GM12875 (cell line): ENCODE results near the gene KRT75.

Experiments
- H3K4me3 ChIP-seq: one replicate; pipeline ENCODE4 v1.5.1; 2011; ENCODE audit warnings: low read depth, low read length, control low read depth
- TF ChIP-seq, protein P1 (sequence below): IDR thresholded peaks from 2 replicates; pipeline ENCODE4 v1.5.1; 2011; ENCODE audit warnings: low read depth, mild to moderate bottlenecking, control low read depth, inconsistent platforms, low read length, moderate library complexity, borderline replicate concordance; ENCODE audit not compliant: insufficient read depth

The KRT75 gene

DNA sequence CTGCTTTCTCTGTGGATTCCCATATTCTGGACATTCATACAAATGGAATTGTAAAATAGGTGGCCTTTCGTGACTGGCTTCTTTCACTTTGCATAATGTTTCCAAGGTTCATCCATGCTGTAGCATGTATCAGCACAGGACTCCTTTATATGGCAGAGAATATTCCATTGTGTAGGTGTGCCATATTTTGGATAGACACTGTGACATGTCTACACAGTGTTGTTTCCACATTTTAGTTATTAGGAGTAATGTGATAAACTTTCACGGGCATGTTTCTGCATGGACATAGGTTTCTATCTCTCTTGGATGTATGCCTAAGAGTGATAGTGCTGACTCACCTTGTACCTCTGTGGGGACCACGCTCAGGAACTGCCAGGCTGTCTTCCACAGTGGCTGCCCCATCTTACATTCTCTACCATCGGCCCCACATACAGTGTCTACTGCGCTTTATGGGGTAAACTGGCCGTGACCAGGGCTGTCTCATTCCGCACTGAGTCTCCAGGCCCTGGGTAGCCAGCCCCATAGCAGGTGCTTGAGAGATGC, 41.6 kb downstream of the KRT75 start:
- TF ChIP-seq, protein P1, sequence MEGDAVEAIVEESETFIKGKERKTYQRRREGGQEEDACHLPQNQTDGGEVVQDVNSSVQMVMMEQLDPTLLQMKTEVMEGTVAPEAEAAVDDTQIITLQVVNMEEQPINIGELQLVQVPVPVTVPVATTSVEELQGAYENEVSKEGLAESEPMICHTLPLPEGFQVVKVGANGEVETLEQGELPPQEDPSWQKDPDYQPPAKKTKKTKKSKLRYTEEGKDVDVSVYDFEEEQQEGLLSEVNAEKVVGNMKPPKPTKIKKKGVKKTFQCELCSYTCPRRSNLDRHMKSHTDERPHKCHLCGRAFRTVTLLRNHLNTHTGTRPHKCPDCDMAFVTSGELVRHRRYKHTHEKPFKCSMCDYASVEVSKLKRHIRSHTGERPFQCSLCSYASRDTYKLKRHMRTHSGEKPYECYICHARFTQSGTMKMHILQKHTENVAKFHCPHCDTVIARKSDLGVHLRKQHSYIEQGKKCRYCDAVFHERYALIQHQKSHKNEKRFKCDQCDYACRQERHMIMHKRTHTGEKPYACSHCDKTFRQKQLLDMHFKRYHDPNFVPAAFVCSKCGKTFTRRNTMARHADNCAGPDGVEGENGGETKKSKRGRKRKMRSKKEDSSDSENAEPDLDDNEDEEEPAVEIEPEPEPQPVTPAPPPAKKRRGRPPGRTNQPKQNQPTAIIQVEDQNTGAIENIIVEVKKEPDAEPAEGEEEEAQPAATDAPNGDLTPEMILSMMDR = no peak
- H3K4me3 ChIP-seq = no peak overlapping the region

DNA sequence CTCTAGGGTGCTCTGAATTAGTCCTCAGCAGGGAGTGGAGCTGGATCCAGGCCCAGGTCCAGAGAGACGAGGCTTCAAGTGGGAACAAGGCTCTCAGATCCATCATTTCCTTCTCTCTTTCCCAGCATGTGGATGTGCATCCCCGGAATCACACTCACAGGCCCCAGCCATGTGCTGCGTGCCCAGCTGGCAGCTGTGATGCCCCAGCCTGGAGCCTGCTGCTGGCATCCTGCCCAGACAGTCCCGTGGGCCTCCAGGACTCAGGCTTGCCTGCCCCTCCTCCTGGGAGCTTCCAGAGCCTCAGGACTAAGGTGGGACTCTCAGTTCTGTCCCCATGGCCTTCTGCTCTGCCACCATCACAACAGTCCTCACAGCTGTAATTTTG, 42.6 kb downstream of the KRT75 start:
- TF ChIP-seq, protein P1 = no peak

DNA sequence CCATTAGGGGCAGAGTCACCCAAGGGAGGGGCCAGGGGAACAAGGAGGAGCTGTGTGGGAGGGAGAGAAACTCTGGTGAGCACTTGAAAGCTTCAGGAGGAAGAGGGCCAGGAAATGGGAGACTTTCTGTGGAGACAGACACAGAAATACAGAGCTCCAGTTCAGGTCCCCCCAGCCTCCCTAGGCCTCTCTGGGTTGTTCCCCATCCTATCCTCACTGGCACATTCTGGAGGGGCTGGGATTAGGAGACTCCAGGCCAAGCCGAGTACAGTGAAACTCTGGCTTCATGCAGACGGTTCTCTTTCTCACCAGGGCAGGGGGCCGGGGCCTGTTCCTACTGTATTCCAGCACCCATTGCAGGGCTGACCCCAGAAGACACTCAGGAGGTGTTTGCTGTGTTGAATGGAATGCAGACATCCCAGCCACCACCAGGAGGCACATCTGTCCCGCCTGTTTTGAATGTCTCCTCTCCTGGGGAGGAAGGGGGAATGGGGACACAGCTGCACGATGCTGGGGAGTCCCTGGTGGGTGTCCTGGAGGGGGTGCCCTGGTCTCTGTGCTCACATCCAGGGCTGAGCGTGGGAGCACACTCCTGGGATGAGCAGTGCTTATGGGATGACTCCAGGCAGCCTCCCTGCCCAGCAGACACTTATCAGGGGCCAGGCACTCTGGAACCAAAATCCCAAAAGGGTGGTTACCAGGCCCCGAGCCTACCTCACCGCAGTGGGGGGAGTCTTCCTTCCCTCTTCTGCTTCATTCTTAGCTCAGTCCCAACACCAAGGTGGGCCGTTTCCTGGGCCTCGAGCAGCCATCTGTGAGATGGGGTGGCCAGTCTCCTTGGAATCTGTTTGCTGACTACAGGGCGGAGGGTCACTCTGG, 43.2 kb downstream of the KRT75 start:
- TF ChIP-seq, protein P1 = peak; percentile 60
- no peak overlapping the region for H3K4me3 ChIP-seq

More for the DNA sequence above, 42.6 kb downstream of the KRT75 start:
- no peak overlapping the region for H3K4me3 ChIP-seq

DNA sequence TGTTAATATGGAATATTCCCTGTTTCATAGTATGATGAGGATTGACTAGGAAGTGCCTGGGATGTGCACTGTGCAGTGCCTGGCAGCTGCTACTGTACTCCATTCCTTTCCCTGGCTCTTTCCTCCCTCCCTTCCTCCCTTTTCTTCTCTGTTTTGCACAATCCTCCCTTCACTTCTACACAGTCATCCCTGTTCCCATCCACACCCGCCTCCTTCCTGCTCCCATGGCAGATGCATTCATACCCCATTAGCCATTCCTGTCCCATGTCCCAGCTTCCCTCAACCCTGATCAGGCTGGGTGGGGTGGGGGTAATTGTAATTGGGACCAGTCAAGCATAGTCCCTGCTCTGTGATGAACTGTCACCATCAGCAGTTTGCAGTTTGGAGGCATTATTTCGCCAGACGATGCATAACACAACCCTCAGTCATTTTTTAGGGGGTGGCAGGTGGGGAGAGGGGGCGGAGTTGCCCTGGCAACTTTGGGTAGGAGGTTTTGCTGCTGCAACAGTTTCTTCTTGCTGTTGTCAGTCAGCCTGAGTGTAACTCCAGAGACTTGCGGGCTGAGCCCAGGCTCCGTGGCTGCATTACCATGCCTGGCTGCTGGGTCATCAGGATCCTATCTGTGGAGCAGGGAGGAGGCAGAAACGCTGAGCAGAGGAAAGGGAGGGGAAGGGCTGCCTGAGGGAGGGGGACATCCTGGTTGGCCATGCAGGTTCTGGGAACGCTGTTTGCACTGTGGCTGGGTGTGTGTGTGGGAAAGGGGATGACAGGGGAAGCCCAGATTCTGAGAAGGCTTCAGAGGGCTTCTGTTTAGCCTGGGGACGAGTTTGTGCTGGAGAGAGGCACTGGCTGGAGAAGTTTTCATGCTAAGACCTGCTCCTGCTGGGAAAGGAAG, 44.6 kb downstream of the KRT75 start:
- TF ChIP-seq, protein P1 = no peak

DNA sequence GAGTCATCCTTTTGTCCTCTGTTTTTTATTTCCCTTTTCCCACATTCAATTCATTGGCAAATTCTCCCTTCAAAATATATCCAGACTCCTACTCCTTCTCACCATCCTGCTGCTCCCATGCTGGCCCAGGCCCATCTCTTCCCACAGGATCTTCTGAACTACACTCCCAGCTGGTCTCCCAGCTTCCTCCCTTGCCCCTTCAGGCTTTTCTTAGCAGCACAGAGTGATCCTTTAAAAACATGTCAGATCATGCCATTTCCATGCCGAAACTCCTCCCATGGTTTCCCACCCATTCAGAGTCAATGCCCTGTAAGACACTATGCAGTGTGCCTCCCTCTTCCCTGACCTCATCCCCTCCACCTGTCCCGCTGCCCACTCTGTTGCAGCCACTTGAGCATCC, 46.3 kb downstream of the KRT75 start:
- H3K4me3 ChIP-seq = no peak overlapping the region
- TF ChIP-seq, protein P1 = no peak

More for the DNA sequence above, 44.6 kb downstream of the KRT75 start:
- H3K4me3 ChIP-seq = no peak overlapping the region

DNA sequence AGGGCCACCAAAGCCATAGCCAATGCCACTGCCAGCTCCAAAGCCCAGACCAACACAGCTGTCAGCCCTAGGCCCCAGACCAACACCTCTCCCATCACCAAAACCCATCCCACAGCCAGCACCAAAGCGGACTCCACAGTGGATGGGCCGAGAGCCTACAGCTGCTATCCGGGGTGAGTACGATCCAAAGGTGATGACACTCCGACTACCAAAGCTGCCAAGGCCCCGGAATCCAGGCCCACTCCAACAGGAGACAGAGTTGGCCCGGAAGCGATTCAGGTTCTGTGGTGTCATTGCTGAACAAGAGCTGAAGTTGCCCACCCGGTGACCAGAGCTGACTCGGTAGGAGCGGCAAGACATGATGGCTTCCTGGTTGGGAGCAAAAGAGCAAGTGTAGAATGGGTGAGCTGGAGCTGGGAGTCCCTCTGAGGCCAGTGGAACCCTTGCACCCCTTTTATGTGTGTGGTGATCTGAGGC, 48.9 kb downstream of the KRT75 start, which contains the start of gene KRT84:
Gene KRT84 (minus strand): TSS at position 427 of the 477 bp plus-strand sequence. CDS start 67 bp downstream, at position 360.
- TF ChIP-seq, protein P1 = no peak
- H3K4me3 ChIP-seq = no peak within 1 kb of the TSS
